RWPE2 (cell line): Measurements from ENCODE around the gene MEP1B.

Experiments used
- ATAC-seq: fragments of 200-7000 bp; cut with Tn5 transposase; 3 replicates; pipeline ENCODE4 v1.9.1; 2021; ENCODE audit warnings: low read depth
- DNase-seq: peaks from one replicate; pipeline ENCODE4 v3.0.0-alpha.2; 2020; ENCODE audit warnings: low spot score
- H3K27ac ChIP-seq: fragments of 450-650 bp; 2 replicates; pipeline ENCODE4 v1.5.1; 2017; ENCODE audit warnings: mild to moderate bottlenecking; ENCODE audit not compliant: poor library complexity, severe bottlenecking
- H3K27me3 ChIP-seq: fragments of 250-450 bp; sonication (Bioruptor Pico); 2 replicates; pipeline ENCODE4 v1.5.1; 2021; ENCODE audit warnings: mild to moderate bottlenecking, moderate library complexity; ENCODE audit not compliant: insufficient read depth, poor library complexity, severe bottlenecking
- H3K36me3 ChIP-seq: fragments of 250-450 bp; sonication (Bioruptor Pico); 2 replicates; pipeline ENCODE4 v1.5.1; 2020; ENCODE audit warnings: low read depth, mild to moderate bottlenecking, moderate library complexity
- H3K4me1 ChIP-seq: fragments of 250-450 bp; sonication (Bioruptor Pico); 2 replicates; pipeline ENCODE4 v1.5.1; 2021; ENCODE audit warnings: mild to moderate bottlenecking, moderate library complexity; ENCODE audit not compliant: insufficient read depth, poor library complexity, severe bottlenecking
- H3K4me3 ChIP-seq: fragments of 250-450 bp; sonication (Bioruptor Pico); 2 replicates; pipeline ENCODE4 v1.5.1; 2021; ENCODE audit warnings: mild to moderate bottlenecking, moderate library complexity; ENCODE audit not compliant: severe bottlenecking
- H3K9me3 ChIP-seq: fragments of 250-450 bp; sonication (Bioruptor Pico); 2 replicates; pipeline ENCODE4 v1.5.1; 2021; ENCODE audit warnings: mild to moderate bottlenecking, moderate library complexity; ENCODE audit not compliant: severe bottlenecking
- CTCF ChIP-seq: fragments of 450-650 bp; IDR thresholded peaks from one replicate; pipeline ENCODE4 v1.5.1; 2017; ENCODE audit warnings: mild to moderate bottlenecking, moderate library complexity; ENCODE audit not compliant: poor library complexity, severe bottlenecking

The MEP1B gene

DNA sequence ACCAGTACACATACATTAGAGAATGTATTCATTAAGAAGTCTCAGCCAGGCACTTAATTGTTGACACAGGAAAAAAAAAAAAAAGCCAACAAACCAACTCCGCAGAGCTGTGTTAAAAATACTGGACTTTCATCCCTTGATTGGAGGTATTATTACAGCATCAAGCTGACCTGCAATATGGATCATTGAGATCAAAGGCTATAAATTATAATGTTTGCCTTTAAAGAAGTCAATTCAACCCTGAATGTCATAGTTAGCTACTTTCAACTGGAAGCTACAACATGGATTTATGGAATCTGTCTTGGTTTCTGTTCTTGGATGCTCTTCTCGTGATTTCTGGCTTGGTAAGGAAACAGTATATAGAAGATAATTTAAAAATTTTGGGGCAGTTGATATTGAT lies at the start of gene MEP1B:
MEP1B (plus strand) TSS at position 250 of the 400 bp plus-strand sequence; CDS start at position 282, 32 bp downstream.
- no peaks in the 10 kb centered on the region for H3K9me3 ChIP-seq
- no peak for ATAC-seq

GRCh38 chr18:32148185-32148870 lies 41.5 kb upstream of the MEP1B start:
- no peak overlapping the region for H3K27ac ChIP-seq
- H3K4me3 ChIP-seq: no peak overlapping the region
- DNase-seq (no peak), ATAC-seq (no peak)
- no peaks in the 10 kb centered on the region for H3K9me3 ChIP-seq
- H3K27me3 ChIP-seq: no peaks in the 10 kb centered on the region
- no peaks in the 10 kb centered on the region for H3K4me1 ChIP-seq
- TF ChIP-seq CTCF: no peak
- no peaks in the 10 kb centered on the region for H3K36me3 ChIP-seq

More for the DNA sequence above, at the start of gene MEP1B:
- no peak for DNase-seq
- Histone ChIP-seq H3K36me3 (no peaks in the 10 kb centered on the region), H3K27ac (no peak within 1 kb of the TSS), H3K4me3 (no peak within 1 kb of the TSS), H3K4me1 (no peaks in the 10 kb centered on the region), H3K27me3 (no peaks in the 10 kb centered on the region)
- TF ChIP-seq CTCF: no peak

GRCh38 chr18:32152705-32153448 lies 37.0 kb upstream of the MEP1B start:
- Histone ChIP-seq H3K9me3 (no peaks in the 10 kb centered on the region), H3K4me3 (no peak overlapping the region), H3K4me1 (no peaks in the 10 kb centered on the region), H3K27ac (no peak overlapping the region), H3K36me3 (no peaks in the 10 kb centered on the region), H3K27me3 (no peaks in the 10 kb centered on the region)
- DNase-seq (no peak), ATAC-seq (no peak)
- TF ChIP-seq CTCF: no peak

GRCh38 chr18:32156855-32157254 lies 33.0 kb upstream of the MEP1B start:
- no peak for TF ChIP-seq CTCF
- Histone ChIP-seq H3K4me3 (no peak overlapping the region), H3K4me1 (no peaks in the 10 kb centered on the region), H3K27ac (no peak overlapping the region), H3K36me3 (no peaks in the 10 kb centered on the region), H3K27me3 (no peaks in the 10 kb centered on the region), H3K9me3 (no peaks in the 10 kb centered on the region)
- DNase-seq (no peak), ATAC-seq (no peak)

DNA sequence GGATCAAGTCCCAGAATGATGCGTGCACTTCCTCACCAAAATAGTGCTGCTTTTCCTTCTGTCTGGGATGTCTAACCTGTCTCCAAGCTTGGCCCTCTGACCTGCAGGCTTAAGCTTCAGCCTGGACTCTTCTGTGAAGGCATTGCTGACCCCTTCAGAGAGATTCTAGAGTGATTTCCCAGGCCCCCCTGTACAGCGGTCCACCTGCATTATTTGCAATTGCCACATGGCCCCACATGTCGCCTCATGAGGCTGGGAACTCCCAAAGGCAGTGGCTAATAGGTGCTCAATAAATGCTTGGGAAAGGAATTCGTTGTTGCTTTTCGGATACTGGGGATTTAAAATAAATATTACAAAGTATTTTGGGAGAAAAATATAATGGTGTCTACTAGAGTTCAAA lies 32.3 kb upstream of the MEP1B start:
- Histone ChIP-seq H3K27me3 (no peaks in the 10 kb centered on the region), H3K4me3 (no peak overlapping the region), H3K36me3 (no peaks in the 10 kb centered on the region), H3K4me1 (no peaks in the 10 kb centered on the region), H3K9me3 (no peaks in the 10 kb centered on the region), H3K27ac (no peak overlapping the region)
- DNase-seq (no peak), ATAC-seq (no peak)
- no peak for TF ChIP-seq CTCF
